Kidney (tissue), 14 donors: Measurements from ENCODE around the gene UBAC1. TPM values are rescaled to one million over a fixed set of nuclear protein-coding genes. Genes with fewer than 3 reads are reported as not detected.

ENCODE experiments used
- DNase-seq, 5 donors: peaks; one replicate each; pipeline ENCODE4 v3.0.0-alpha.2; 2013 to 2020
- FAIRE-seq: peaks from 2 replicates; lab custom pipeline; 2012; peaks lifted over from hg19 to GRCh38; lab: Jason Lieb, UNC
- H3K27ac ChIP-seq, 2 donors: one replicate each; pipeline ENCODE4 v1.7.0; 2013; ENCODE audit warnings: low read depth in 2 of 2, low read length in 2 of 2, inconsistent platforms in 1 of 2
- H3K27me3 ChIP-seq: one replicate; pipeline ENCODE4 v1.7.1; 2013; ENCODE audit warnings: low read length, inconsistent platforms; ENCODE audit not compliant: control insufficient read depth, insufficient read depth
- H3K36me3 ChIP-seq, 3 donors: one replicate each; pipeline versions ENCODE4 v1.7.0 to v1.7.1; 2013; ENCODE audit warnings: low read length in 3 of 3, control low read depth in 1 of 3, inconsistent platforms in 1 of 3; ENCODE audit not compliant: insufficient read depth in 3 of 3, control insufficient read depth in 2 of 3
- H3K4me1 ChIP-seq, 3 donors: one replicate each; pipeline versions ENCODE4 v1.7.0 to v1.7.1; 2013; ENCODE audit warnings: low read length in 3 of 3, inconsistent platforms in 1 of 3, low read depth in 1 of 3; ENCODE audit not compliant: control insufficient read depth in 2 of 3, insufficient read depth in 2 of 3
- H3K4me3 ChIP-seq, 3 donors: one replicate each; pipeline versions ENCODE4 v1.7.0 to v1.8.1; 2013; ENCODE audit warnings: low read length in 3 of 3, control low read depth in 1 of 3, inconsistent platforms in 1 of 3
- H3K9ac ChIP-seq, 3 donors: one replicate each; pipeline versions ENCODE4 v1.7.0 to v1.7.1; 2013; ENCODE audit warnings: low read length in 3 of 3, control low read depth in 1 of 3, inconsistent platforms in 1 of 3
- H3K9me3 ChIP-seq, 3 donors: one replicate each; pipeline versions ENCODE4 v1.7.0 to v1.7.1; 2013; ENCODE audit warnings: low read length in 3 of 3, control low read depth in 1 of 3, inconsistent platforms in 1 of 3; ENCODE audit not compliant: control insufficient read depth in 2 of 3, insufficient read depth in 1 of 3
- intact Hi-C: fragments of 100-400 bp; cut with DNase I; formaldehyde crosslinking; loops from one replicate; pipeline ENCODE4 v1.11.1; 2022
- polyA plus RNA-seq: library from polyadenylated mRNA; stranded (reverse); fragments of 350-450 nt; fragmentation: Illumina TruSeq; extraction: RNeasy Lipid Tissue Mini Kit (QIAGEN cat#74804); gene quantifications from one replicate; pipeline ENCODE4 v1.2.3, GENCODE V29; 2014; ENCODE audit warnings: low read depth, low replicate concordance; ENCODE audit not compliant: insufficient read depth
- total RNA-seq: library from RNA; stranded (reverse); fragmentation: NEBNext Ultra II Directional; extraction: Animal tissue kit (Norgen Biotek cat#: 25700); gene quantifications from one replicate; pipeline ENCODE4 v1.2.1, GENCODE V29; 2021
- TF ChIP-seq, protein P1 (sequence below): IDR thresholded peaks from 3 replicates; pipeline ENCODE4 v1.5.1; 2012; ENCODE audit warnings: mild to moderate bottlenecking, moderate library complexity, borderline replicate concordance; ENCODE audit not compliant: insufficient read depth; ENCODE audit errors: extremely low read depth
- donor health status: control.
- donor health status: control.
- donor health status: control.
- donor health status: control.
- donor health status: control.
- donor health status: DM: yes; HTN: yes; CAD: no.
- donor health status: Normal renal cell carcinoma (clear cell type).

UBAC1 gene
- total and polyA plus RNA-seq, 2 donors from 2014 or later, result 40.2 to 52.6 TPM

DNA sequence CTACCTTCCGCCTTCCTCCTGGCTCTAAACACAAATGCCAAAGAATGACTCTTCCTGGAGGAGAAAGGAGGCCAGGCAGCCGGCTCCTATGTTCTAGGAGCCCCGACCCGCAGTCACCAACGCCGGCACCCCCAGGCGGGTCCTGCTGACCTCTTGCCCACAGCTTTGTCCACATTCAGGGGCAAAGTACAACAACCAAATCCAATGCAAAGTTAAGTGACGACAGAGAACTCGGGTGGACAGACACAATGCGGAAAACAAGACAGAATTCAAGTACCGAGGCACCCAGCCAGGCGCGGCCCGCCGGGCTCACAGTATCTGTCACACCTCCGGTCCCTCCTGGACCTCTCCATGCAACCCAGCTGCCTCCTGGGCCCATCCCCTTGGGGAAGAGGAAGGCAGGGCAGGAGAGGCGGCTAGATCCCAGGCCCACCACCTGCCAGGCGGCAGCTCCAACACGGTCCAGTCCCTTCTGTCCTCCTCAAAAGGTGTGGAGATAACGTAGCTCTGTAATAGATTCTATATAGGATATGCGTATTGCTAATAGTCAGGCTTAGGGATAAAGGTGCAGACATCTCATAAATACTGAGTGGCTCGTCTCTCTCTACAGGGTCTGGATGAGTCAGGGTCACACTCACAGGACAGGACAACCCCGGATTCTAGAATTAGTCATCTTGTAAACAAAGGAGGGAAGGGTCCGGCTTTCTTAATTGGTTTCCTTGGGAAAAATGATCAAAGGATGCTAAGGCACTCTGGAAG is 46.9 kb upstream of the UBAC1 start:
- Histone ChIP-seq H3K4me1 (peaks cover 0 to 5% (median 5%) of the 10 kb centered on the region in 3 donors), H3K4me3 (no peak overlapping the region), H3K27me3 (no peaks in the 10 kb centered on the region), H3K27ac (peak overlapping the region; percentile 34 to 54), H3K9ac (no peak overlapping the region), H3K36me3 (no peaks in the 10 kb centered on the region), H3K9me3 (no peaks in the 10 kb centered on the region)
- FAIRE-seq (no peak), DNase-seq (no peak)
- intact Hi-C loops, result no loop called here
- TF ChIP-seq, protein P1, sequence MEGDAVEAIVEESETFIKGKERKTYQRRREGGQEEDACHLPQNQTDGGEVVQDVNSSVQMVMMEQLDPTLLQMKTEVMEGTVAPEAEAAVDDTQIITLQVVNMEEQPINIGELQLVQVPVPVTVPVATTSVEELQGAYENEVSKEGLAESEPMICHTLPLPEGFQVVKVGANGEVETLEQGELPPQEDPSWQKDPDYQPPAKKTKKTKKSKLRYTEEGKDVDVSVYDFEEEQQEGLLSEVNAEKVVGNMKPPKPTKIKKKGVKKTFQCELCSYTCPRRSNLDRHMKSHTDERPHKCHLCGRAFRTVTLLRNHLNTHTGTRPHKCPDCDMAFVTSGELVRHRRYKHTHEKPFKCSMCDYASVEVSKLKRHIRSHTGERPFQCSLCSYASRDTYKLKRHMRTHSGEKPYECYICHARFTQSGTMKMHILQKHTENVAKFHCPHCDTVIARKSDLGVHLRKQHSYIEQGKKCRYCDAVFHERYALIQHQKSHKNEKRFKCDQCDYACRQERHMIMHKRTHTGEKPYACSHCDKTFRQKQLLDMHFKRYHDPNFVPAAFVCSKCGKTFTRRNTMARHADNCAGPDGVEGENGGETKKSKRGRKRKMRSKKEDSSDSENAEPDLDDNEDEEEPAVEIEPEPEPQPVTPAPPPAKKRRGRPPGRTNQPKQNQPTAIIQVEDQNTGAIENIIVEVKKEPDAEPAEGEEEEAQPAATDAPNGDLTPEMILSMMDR, result no peak

DNA sequence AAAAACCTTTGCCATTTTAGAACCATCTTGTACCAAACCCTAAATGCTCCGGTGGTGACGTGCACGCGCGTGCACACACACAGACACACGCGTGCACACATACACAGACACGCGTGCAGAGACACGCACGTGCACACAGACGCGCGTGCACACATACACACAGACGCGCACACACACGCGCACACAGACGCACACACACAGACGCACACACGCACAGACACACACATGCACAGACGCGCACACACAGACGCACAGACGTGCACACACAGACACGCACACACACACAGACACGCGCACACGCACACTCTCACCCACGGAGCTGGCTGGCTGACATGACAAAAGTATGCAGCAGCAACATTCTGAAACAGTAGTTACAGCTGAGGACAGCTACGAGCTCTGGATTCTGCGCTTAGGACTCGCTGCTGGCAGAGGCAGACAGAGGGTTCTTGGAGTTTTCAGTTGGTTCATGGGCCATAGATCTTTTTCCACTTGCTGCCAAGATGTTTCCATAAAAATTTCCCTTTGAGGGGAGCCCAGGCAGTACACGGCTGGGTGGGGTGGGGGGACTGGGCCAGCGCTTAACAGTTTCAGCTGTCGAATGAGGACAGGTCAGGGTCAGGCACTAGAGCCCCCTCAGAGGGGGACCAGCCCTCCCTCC is 46.2 kb upstream of the UBAC1 start:
- no peaks in the 10 kb centered on the region for H3K9me3 ChIP-seq
- H3K27me3 ChIP-seq, result no peaks in the 10 kb centered on the region
- DNase-seq (no peak), FAIRE-seq (no peak)
- H3K27ac ChIP-seq, result peak overlapping the region; percentile 34 to 54
- peaks cover 0 to 9% (median 5%) of the 10 kb centered on the region in 3 donors for H3K4me1 ChIP-seq
- H3K9ac ChIP-seq, result no peak overlapping the region
- no peak overlapping the region for H3K4me3 ChIP-seq
- intact Hi-C loops, result no loop called here
- TF ChIP-seq, protein P1, result no peak
- no peaks in the 10 kb centered on the region for H3K36me3 ChIP-seq

DNA sequence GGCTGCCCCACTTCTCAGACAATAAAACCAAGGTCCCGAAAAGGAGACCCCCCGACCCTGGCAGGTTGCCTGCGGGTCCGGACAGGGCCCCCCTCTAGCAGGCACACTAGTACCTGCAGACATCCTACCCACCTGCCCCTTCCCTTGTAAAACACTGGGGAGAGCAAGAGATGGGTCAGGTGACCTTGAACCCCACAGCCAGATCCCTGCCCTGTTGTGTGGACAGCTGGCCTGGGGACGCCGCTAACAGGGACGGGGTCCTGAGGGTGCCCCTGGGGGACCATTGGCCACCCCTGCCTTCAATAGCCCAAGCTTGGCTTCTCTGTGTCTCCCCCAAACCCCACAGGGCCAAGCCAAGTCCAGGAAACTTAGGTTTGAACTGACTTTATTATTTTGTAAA is 45.0 kb upstream of the UBAC1 start:
- DNase-seq (no peak), FAIRE-seq (no peak)
- no peak overlapping the region for H3K9ac ChIP-seq
- H3K4me3 ChIP-seq, result no peak overlapping the region
- H3K27me3 ChIP-seq, result no peaks in the 10 kb centered on the region
- no peaks in the 10 kb centered on the region for H3K9me3 ChIP-seq
- H3K36me3 ChIP-seq, result no peaks in the 10 kb centered on the region
- TF ChIP-seq, protein P1, result no peak
- peaks cover 0 to 7% (median 5%) of the 10 kb centered on the region in 3 donors for H3K4me1 ChIP-seq
- intact Hi-C loops, result no loop called here
- no peak overlapping the region for H3K27ac ChIP-seq
